HT1080 (cell line): ENCODE data around the gene C3orf80. TPM values are rescaled to one million over a fixed set of nuclear protein-coding genes. Genes with fewer than 3 reads are reported as not detected.

Experiments
- DNase-seq: peaks from one replicate; pipeline ENCODE4 v3.0.0-alpha.2; 2015; ENCODE audit warnings: low read depth
- total RNA-seq: library from RNA; depleted of rRNA; stranded (reverse); fragments of >200 nt; shearing (Covaris generic); gene quantifications from 2 replicates; pipeline ENCODE4 v1.2.3, GENCODE V29; 2014

The C3orf80 gene
- total RNA-seq, 1 experiment from 2014 or later = 1.8 TPM

GRCh38 chr3:160210799-160211221 is 14.4 kb upstream of the C3orf80 start:
- DNase-seq = peak; percentile 88

DNA sequence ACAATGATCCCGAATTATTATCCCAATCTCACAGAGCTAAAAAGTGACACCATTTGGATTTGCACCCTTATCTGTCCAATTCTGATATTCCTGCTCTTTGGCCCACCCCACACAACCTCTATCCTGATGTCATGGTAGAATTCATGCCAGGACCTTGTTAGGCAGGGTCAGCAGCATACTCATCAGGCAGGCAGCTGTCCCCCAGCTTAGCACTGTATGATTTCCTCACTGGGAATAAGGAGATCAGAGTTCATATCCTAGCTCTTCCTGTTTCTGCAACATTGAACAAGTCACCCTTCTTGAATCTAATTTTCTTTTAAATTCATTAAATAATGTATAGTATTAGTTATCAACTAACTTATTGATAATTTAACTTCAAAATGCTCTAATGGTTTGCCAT is 12.0 kb upstream of the C3orf80 start:
- DNase-seq = no peak

- no peak for DNase-seq
These were observed 7.5 kb upstream of the C3orf80 start for GRCh38 chr3:160217675-160218074.

DNA sequence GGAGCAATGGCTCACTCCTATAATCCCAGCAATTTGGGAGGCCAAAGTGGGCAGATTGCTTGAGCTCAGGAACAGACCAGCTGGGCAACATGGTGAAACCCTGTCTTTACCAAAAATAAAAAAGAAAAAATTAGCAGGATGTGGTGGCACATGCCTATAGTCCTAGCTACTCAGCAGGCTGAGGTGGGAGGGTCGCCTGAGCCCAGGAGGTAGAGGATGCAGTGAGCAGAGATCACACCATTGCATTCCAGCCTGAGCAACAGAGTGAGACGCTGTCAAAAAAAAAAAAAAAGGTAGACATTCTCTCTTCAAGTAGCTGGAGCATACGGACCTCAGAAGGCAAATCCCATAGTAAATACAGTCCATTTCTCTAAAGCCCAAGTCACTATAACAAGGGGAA is 7.1 kb upstream of the C3orf80 start:
- no peak for DNase-seq

DNA sequence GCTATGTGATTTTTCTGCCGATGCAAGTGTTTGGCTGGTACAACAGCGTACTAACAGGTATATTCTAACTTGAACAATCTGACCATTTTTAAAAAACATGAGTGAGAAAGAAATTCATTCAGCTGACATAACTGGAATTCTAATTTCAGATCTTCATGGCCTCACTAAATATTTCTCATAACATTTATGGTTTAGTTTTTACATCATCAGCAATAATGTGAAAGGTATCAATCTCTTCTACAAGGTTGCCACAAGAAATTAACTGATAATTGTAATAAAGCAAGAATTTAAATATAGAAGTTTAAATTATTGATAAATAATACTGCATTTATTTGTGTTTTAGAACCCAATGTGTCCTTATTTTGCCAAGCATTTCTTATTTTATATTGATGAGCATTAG is 5.2 kb upstream of the C3orf80 start:
- DNase-seq = no peak

DNA sequence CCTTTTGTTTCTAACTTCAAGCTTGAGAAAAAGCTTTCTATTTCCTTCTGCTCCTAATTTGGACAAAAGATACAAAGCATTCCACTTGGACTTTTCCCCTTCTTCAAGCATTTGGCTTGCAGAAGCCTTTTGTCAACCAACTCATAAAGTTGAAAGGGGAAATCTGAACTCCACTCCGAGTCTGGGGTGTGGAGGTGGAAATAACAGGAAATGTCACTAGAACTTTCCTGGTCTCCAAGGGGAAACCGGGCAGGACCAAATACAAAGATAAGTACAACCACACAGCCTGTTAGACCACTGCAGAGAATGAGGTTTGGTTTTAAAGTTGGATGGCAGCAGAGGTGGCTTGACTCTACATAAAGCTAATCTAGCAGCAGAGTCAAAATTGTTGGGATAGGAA is 4.2 kb upstream of the C3orf80 start:
- DNase-seq = no peak

GRCh38 chr3:160224256-160224655 is 966 bp upstream of the C3orf80 start:
- no peak for DNase-seq

DNA sequence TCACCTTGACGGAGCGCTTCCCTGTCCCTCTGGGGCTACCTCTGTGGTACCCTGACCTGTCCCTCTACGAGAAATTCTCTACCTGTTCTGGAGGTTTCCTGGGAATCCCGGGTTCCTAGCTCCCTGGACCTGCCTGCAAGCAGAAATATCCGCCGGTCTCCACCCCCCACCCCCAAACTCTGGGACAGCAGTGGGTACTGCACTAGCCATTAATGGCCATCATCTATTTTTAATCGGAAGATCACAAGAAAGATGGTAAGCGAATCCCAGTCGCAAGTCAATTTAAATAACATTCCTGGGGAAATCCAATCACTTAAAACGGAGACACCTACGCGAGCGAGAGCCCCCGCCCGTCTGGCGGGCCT is 429 bp upstream of the C3orf80 start:
- DNase-seq = no peak

DNA sequence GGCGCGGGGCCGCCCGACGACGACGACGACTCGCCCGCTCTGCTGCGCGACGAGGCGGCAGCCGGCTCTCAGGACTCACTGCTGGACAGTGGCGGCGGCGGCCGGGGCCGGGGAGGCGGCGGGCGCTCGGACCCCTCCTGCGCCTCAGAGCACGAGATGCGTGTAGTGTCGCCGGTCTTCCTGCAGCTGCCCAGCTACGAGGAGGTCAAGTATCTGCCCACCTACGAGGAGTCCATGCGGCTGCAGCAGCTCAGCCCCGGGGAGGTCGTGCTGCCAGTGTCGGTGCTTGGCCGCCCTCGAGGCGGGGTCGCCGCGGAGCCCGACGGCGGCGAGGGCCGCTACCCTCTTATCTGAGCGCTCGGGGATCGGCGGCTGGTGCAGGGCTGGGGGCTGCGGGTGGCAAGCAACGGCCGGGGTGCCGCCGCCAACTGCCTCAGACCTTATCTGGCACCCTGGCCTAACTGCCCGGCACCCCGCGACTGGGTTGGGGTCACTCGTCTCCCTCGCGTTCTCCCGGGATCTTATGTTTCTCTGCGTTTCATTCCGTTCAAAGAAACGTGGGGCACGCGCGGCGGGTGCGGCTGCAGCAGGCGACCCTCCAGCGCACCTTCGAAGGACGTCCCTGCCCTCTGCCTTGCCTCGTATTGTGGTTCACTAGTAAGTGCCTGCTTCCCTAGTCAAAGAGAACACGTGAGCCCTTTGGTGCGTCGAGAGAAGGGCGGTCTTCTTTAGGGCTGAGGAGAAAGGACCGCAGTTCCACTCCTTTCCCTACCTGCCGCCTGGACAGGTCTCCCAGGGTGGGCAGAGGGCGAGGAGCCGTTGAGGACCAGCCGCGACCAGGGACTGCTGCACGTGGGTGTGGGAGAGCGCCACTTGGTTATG is 1.0 kb downstream of the C3orf80 start:
- no peak for DNase-seq

DNA sequence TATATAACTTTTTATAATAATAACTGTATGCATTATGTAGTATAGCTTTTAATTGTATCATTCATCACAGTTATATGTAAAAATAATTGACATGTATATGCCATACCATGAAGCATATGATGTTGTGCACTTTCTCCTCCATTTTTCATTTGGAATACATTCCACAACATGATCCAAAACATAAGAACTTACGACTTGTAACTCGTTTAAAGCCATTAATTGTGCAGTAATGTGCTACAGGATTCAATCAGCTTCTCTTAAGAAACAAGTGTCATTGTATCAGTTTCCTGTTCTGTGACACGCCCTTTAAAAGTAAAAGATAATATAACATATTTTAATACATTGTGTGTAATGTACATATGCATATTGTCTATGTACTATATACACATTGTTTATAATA is 2.2 kb downstream of the C3orf80 start:
- no peak for DNase-seq

DNA sequence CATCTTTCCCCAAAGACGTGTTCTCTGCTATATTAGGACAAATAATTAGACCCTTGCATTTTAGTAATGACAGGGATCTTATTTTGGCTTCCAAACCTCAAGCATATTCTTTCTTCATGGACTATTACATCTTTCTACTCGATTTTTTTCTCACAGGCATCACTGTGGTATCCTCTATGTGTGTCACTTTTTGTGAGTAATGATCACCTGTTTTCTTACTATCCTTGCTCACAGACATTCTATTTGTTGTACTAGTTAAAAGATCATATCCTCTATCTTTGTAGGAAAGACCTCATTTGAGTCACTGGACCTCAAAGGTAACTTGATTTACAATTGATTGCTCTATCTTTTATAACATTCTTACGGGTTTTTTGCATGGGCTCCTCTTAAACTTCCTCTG is 6.8 kb downstream of the C3orf80 start:
- peak; percentile 52 for DNase-seq

DNA sequence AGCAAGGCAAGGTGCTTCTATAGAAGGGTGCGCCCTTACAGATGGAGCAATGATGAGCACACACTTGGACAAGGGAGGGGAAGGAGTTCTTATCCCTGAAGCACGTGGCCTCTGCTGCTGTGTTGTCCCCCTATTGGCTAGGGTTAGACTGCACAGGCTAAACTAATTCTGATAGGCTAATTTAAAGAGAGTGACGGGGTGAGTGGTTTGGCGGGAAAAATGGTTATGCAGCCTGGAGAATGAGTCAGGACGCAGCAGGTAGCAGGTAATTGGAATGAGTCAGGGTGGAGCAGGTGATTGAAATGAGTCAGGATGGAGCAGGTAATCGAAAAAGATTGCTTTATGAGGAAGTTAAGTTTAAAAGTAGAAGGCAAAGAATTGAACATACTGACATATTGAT is 15.5 kb downstream of the C3orf80 start:
- peak; percentile 45 for DNase-seq

GRCh38 chr3:160245261-160245800 is 20.1 kb downstream of the C3orf80 start:
- no peak for DNase-seq

GRCh38 chr3:160247766-160248165 is 22.5 kb downstream of the C3orf80 start:
- no peak for DNase-seq

DNA sequence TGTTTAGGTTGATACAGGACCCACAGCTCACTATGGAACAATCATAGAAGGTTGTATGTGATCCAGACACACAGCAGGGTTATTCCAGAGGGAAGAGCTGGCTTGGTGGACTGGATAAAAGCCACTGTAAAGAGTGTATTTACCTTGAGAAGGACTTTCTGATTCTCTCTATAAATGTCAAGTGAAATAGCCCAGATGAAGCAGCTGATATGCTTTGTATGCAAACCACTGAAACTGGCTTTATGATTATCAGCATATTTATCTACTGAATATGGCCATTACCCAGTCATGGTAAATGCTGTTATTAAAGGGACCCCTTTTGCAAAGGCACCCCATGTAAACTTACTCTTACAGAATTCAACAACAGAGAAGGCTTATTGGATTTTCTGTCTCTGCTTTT is 28.1 kb downstream of the C3orf80 start:
- no peak for DNase-seq

DNA sequence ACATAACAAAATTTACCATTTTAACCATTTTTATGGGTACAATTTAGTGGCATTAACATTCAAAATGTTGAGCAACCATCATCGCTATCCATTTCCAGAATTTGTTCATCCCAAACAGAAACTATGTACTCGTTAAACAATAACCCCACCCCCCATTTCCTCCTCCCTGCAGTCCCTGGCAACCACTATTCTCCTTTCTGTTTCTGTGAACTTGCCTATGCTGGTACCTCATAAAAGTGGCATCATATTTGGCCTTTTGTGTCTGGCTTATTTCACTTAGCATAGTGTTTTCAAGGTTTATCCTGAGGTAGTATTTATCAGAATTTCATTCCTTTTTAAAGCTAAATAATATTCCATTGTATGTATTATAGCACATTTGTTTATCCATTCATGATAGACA is 32.4 kb downstream of the C3orf80 start:
- no peak for DNase-seq

DNA sequence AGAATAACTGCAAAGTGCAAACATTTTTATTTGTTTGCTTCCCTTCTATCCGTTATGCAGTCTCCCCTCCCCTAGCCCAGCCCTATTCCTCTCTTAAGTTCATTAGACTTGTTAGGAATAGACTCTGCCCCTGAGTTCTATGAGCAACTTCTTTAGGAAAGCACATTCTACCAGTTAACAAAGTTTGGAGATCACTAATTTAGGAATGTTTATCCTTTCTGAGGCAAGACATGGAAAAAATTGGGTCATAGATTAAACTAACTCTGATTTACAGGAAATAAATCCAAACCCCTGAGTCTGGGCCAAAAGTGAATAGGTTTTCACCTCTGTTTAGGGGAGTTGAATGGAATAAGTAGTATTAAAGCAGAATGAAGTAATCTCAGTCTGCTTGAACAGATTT is 34.4 kb downstream of the C3orf80 start:
- no peak for DNase-seq

GRCh38 chr3:160260587-160261270 is 35.5 kb downstream of the C3orf80 start:
- no peak for DNase-seq

GRCh38 chr3:160265088-160265487 is 39.9 kb downstream of the C3orf80 start:
- no peak for DNase-seq
